ENCODE data around the gene MAST2. TPM values are rescaled to one million over a fixed set of nuclear protein-coding genes. Genes with fewer than 3 reads are reported as not detected.
"Not testable (repeated sequence)": the region's sequence is repeated elsewhere in the genome, so short reads cannot be mapped to it uniquely, and the experiment has no call there.

MAST2 gene
- total RNA-seq, 1 experiment from 2014 or later = 38.4 TPM

GRCh38 chr1:45867697-45868348 lies 64.4 kb downstream of the MAST2 start:
- no peaks in the 10 kb centered on the region for H3K9me3 ChIP-seq (ENCODE audit: low read depth, low read length, poor library complexity, severe bottlenecking)
- H3K36me3 ChIP-seq (ENCODE audit: insufficient read depth, low read length, poor library complexity, severe bottlenecking) = no peaks in the 10 kb centered on the region
- H3K4me3 ChIP-seq (ENCODE audit: low read depth, low read length, poor library complexity, severe bottlenecking) = no peak overlapping the region
- peaks cover 20% of the 10 kb centered on the region for H3K4me1 ChIP-seq (ENCODE audit: insufficient read depth, low read length, poor library complexity, severe bottlenecking)
- H3K27me3 ChIP-seq (replicated peaks; ENCODE audit: insufficient read depth, low read depth, low read length, poor library complexity) = no peaks in the 10 kb centered on the region
- intact Hi-C loops (cut with micrococcal nuclease; ENCODE audit: unreplicated experiment) = no loop called here
- no TSS peak for BruUV-seq (replicated peaks)
- H3K27ac ChIP-seq (ENCODE audit: low read depth, low read length, poor library complexity, severe bottlenecking) = no peak overlapping the region
- CTCF ChIA-PET = no interaction called here
- POLR2A ChIA-PET (ENCODE audit: low non-redundant PET) = no interaction called here
- no peak for TF ChIP-seq CTCF (conservative IDR thresholded peaks at IDR 0.05; ENCODE audit: low read depth, low read length)
- no peak for TF ChIP-seq EZH2 (IDR thresholded peaks at IDR 0.05; ENCODE audit: borderline replicate concordance, low read depth, low read length, poor library complexity, severe bottlenecking)
- no peak for DNase-seq (ENCODE audit: low spot score)

- CTCF ChIA-PET = no interaction called here
- H3K9me3 ChIP-seq (ENCODE audit: low read depth, low read length, poor library complexity, severe bottlenecking) = no peaks in the 10 kb centered on the region
- no peak overlapping the region for H3K27ac ChIP-seq (ENCODE audit: low read depth, low read length, poor library complexity, severe bottlenecking)
- intact Hi-C loops (cut with micrococcal nuclease; ENCODE audit: unreplicated experiment) = no loop called here
- no peak for DNase-seq (ENCODE audit: low spot score)
- no peak overlapping the region for H3K4me3 ChIP-seq (ENCODE audit: low read depth, low read length, poor library complexity, severe bottlenecking)
- no peaks in the 10 kb centered on the region for H3K36me3 ChIP-seq (ENCODE audit: insufficient read depth, low read length, poor library complexity, severe bottlenecking)
- no TSS peak for BruUV-seq (replicated peaks)
- POLR2A ChIA-PET (ENCODE audit: low non-redundant PET) = no interaction called here
- TF ChIP-seq EZH2 (IDR thresholded peaks at IDR 0.05; ENCODE audit: borderline replicate concordance, low read depth, low read length, poor library complexity, severe bottlenecking) (no peak), CTCF (conservative IDR thresholded peaks at IDR 0.05; ENCODE audit: low read depth, low read length) (no peak)
- H3K27me3 ChIP-seq (replicated peaks; ENCODE audit: insufficient read depth, low read depth, low read length, poor library complexity) = no peaks in the 10 kb centered on the region
- peaks cover 14% of the 10 kb centered on the region for H3K4me1 ChIP-seq (ENCODE audit: insufficient read depth, low read length, poor library complexity, severe bottlenecking)
These were observed 65.4 kb downstream of the MAST2 start for GRCh38 chr1:45868861-45869260.

DNA sequence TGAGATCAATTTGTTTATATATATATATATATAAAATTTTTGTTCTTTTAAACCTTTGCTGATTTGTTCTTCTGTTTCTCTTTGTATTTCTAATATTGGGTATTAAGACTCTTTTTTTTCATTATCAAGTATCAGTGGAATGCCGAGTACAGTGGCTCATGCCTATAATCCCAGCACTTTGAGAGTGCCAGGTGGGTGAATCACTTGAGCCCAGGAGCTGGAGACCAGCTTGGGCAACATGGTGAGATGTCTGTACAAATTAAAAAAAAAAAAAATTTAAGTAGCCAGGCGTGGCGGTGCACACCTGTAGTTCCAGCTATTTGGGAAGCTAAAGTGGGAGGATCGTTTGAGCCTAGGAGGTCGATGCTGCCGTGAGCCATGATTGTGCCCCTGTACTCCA lies 67.1 kb downstream of the MAST2 start:
- no peaks in the 10 kb centered on the region for H3K9me3 ChIP-seq (ENCODE audit: low read depth, low read length, poor library complexity, severe bottlenecking)
- H3K4me3 ChIP-seq (ENCODE audit: low read depth, low read length, poor library complexity, severe bottlenecking) = no peak overlapping the region
- no peaks in the 10 kb centered on the region for H3K36me3 ChIP-seq (ENCODE audit: insufficient read depth, low read length, poor library complexity, severe bottlenecking)
- no peaks in the 10 kb centered on the region for H3K4me1 ChIP-seq (ENCODE audit: insufficient read depth, low read length, poor library complexity, severe bottlenecking)
- CTCF ChIA-PET = no interaction called here
- no peak overlapping the region for H3K27ac ChIP-seq (ENCODE audit: low read depth, low read length, poor library complexity, severe bottlenecking)
- TF ChIP-seq CTCF (conservative IDR thresholded peaks at IDR 0.05; ENCODE audit: low read depth, low read length) = no peak
- TF ChIP-seq EZH2 (IDR thresholded peaks at IDR 0.05; ENCODE audit: borderline replicate concordance, low read depth, low read length, poor library complexity, severe bottlenecking) = no peak
- no TSS peak for BruUV-seq (replicated peaks)
- no peak for DNase-seq (ENCODE audit: low spot score)
- H3K27me3 ChIP-seq (replicated peaks; ENCODE audit: insufficient read depth, low read depth, low read length, poor library complexity) = no peaks in the 10 kb centered on the region
- POLR2A ChIA-PET (ENCODE audit: low non-redundant PET) = no interaction called here
- intact Hi-C loops (cut with micrococcal nuclease; ENCODE audit: unreplicated experiment) = no loop called here

DNA sequence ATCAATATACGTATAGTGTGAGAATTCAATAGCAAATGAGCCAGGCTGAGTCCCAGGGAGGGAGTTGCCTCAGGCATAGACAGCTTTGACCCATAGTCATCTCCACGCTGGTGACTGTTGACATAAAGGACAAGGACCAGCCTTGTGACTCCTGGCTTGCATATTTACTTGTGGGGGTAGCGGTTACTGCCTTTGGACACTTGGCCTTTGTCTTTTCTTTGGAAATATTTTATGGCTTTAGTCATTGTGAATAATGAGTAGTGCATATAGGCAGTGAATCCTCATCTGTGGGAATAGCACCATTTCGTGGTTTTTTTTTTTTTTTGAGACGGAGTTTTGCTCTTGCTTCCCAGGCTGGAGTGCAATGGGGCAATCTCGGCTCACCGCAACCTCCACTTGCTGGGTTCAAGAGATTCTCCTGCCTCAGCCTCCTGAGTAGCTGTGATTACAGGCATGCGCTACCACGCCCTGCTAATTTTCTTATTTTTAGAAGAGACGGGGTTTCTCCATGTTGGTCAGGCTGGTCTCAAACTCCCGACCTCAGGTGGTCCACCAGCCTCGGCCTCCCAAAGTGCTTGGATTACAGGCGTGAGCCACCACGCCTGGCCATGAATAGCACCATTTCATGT lies 68.9 kb downstream of the MAST2 start:
- H3K9me3 ChIP-seq (ENCODE audit: low read depth, low read length, poor library complexity, severe bottlenecking); intact Hi-C loops (cut with micrococcal nuclease; ENCODE audit: unreplicated experiment); H3K36me3 ChIP-seq (ENCODE audit: insufficient read depth, low read length, poor library complexity, severe bottlenecking); DNase-seq (ENCODE audit: low spot score); H3K27ac ChIP-seq (ENCODE audit: low read depth, low read length, poor library complexity, severe bottlenecking); CTCF ChIA-PET; H3K4me1 ChIP-seq (ENCODE audit: insufficient read depth, low read length, poor library complexity, severe bottlenecking); H3K4me3 ChIP-seq (ENCODE audit: low read depth, low read length, poor library complexity, severe bottlenecking); H3K27me3 ChIP-seq (replicated peaks; ENCODE audit: insufficient read depth, low read depth, low read length, poor library complexity); POLR2A ChIA-PET (ENCODE audit: low non-redundant PET); BruUV-seq (replicated peaks): not testable (repeated sequence)

All from A673 (cell line).